Measurements from ENCODE around the gene PLAGL2.

The PLAGL2 gene

GRCh38 chr20:32226391-32226790 lies 18.8 kb upstream of the PLAGL2 start:
- in situ Hi-C loops (cut with MboI; ENCODE audit: low sequenced_read_pairs, unreplicated experiment): no loop called here
- DNase-seq (ENCODE audit: low spot score): no peak
- TF ChIP-seq CTCF (IDR thresholded peaks at IDR 0.05; ENCODE audit: borderline replicate concordance, control extremely low read depth, extremely low read depth, insufficient read depth, missing control alignments): no peak

- in situ Hi-C loops (cut with MboI; ENCODE audit: low sequenced_read_pairs, unreplicated experiment): no loop called here
- DNase-seq (ENCODE audit: low spot score): no peak
- TF ChIP-seq CTCF (IDR thresholded peaks at IDR 0.05; ENCODE audit: borderline replicate concordance, control extremely low read depth, extremely low read depth, insufficient read depth, missing control alignments): no peak
Measured at GRCh38 chr20:32224463-32224862, 16.9 kb upstream of the PLAGL2 start.

GRCh38 chr20:32218156-32218900 lies 10.8 kb upstream of the PLAGL2 start:
- in situ Hi-C loops (cut with MboI; ENCODE audit: low sequenced_read_pairs, unreplicated experiment): no loop called here
- no peak for TF ChIP-seq CTCF (IDR thresholded peaks at IDR 0.05; ENCODE audit: borderline replicate concordance, control extremely low read depth, extremely low read depth, insufficient read depth, missing control alignments)
- DNase-seq (ENCODE audit: low spot score): no peak

- TF ChIP-seq CTCF (IDR thresholded peaks at IDR 0.05; ENCODE audit: borderline replicate concordance, control extremely low read depth, extremely low read depth, insufficient read depth, missing control alignments): no peak
- in situ Hi-C loops (cut with MboI; ENCODE audit: low sequenced_read_pairs, unreplicated experiment): no loop called here
Measured at GRCh38 chr20:32216179-32217142, 8.9 kb upstream of the PLAGL2 start.

GRCh38 chr20:32215729-32216128 lies 8.2 kb upstream of the PLAGL2 start:
- no peak for TF ChIP-seq CTCF (IDR thresholded peaks at IDR 0.05; ENCODE audit: borderline replicate concordance, control extremely low read depth, extremely low read depth, insufficient read depth, missing control alignments)
- in situ Hi-C loops (cut with MboI; ENCODE audit: low sequenced_read_pairs, unreplicated experiment): no loop called here
- no peak for DNase-seq (ENCODE audit: low spot score)

More at GRCh38 chr20:32216179-32217142, 8.9 kb upstream of the PLAGL2 start:
- DNase-seq (ENCODE audit: low spot score): no peak

GRCh38 chr20:32215147-32215546 lies 7.6 kb upstream of the PLAGL2 start:
- TF ChIP-seq CTCF (IDR thresholded peaks at IDR 0.05; ENCODE audit: borderline replicate concordance, control extremely low read depth, extremely low read depth, insufficient read depth, missing control alignments): no peak
- in situ Hi-C loops (cut with MboI; ENCODE audit: low sequenced_read_pairs, unreplicated experiment): no loop called here

More at GRCh38 chr20:32215147-32215546, 7.6 kb upstream of the PLAGL2 start:
- DNase-seq (ENCODE audit: low spot score): no peak

All from GM13976 (cell line).